ENCODE data around the gene CLSTN3. TPM values are rescaled to one million over a fixed set of nuclear protein-coding genes. Genes with fewer than 3 reads are reported as not detected.

CLSTN3 gene
- total and polyA plus RNA-seq, 2 donors from 2014 or later = 33.0 to 64.2 TPM

DNA sequence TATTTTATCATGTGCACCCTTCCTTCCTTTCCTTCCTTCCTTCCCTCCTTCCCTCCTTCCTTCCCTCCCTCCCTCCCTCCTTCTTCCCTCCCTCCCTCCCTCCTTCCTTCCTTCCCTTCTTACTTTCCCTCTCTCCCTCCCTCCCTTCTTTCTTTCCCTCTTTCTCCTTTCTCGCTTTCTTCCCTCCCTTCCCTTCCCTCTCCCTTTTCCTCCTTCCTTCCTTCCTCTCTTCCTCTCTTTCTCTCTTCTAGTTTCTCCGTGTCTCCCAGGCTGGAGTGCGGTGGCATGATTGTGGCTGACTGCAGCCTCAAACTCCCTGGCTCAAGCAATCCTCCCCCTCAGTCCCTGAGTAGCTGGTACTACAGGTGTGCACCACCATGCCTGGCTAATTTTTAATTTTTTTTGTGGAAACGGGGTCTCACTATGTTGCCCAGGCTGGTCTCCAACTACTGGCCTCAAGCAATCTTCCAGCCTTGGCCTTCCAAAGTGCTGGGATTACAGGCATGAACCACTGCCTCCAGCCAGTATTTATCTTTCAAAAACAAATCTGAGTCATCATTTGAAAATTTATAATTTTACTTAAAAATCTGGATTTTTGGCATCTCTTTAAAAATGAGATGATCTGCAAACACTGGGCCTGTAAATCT is 29.0 kb upstream of the CLSTN3 start:
- no peaks in the 10 kb centered on the region for H3K36me3 ChIP-seq (ENCODE audit: control insufficient read depth in 2 of 3, insufficient read depth in 3 of 3, low read length in 3 of 3)
- H3K4me3 ChIP-seq (ENCODE audit: low read length in 3 of 3) = no peak overlapping the region
- no peaks in the 10 kb centered on the region for H3K27me3 ChIP-seq (ENCODE audit: control insufficient read depth, insufficient read depth, low read length)
- H3K27ac ChIP-seq (ENCODE audit: low read depth in 2 of 2, low read length in 2 of 2) = no peak overlapping the region
- FAIRE-seq (no peak), DNase-seq (no peak)
- intact Hi-C loops (cut with DNase I) = no loop called here
- H3K4me1 ChIP-seq (ENCODE audit: control insufficient read depth in 2 of 3, insufficient read depth in 2 of 3, low read depth in 1 of 3, low read length in 3 of 3) = no peaks in the 10 kb centered on the region
- H3K9me3 ChIP-seq (ENCODE audit: control insufficient read depth in 2 of 3, insufficient read depth in 1 of 3, low read length in 3 of 3) = no peaks in the 10 kb centered on the region
- TF ChIP-seq, protein P1, sequence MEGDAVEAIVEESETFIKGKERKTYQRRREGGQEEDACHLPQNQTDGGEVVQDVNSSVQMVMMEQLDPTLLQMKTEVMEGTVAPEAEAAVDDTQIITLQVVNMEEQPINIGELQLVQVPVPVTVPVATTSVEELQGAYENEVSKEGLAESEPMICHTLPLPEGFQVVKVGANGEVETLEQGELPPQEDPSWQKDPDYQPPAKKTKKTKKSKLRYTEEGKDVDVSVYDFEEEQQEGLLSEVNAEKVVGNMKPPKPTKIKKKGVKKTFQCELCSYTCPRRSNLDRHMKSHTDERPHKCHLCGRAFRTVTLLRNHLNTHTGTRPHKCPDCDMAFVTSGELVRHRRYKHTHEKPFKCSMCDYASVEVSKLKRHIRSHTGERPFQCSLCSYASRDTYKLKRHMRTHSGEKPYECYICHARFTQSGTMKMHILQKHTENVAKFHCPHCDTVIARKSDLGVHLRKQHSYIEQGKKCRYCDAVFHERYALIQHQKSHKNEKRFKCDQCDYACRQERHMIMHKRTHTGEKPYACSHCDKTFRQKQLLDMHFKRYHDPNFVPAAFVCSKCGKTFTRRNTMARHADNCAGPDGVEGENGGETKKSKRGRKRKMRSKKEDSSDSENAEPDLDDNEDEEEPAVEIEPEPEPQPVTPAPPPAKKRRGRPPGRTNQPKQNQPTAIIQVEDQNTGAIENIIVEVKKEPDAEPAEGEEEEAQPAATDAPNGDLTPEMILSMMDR (IDR thresholded peaks at IDR 0.05; ENCODE audit: borderline replicate concordance, extremely low read depth, insufficient read depth) = no peak
- H3K9ac ChIP-seq (ENCODE audit: low read length in 3 of 3) = no peak overlapping the region

DNA sequence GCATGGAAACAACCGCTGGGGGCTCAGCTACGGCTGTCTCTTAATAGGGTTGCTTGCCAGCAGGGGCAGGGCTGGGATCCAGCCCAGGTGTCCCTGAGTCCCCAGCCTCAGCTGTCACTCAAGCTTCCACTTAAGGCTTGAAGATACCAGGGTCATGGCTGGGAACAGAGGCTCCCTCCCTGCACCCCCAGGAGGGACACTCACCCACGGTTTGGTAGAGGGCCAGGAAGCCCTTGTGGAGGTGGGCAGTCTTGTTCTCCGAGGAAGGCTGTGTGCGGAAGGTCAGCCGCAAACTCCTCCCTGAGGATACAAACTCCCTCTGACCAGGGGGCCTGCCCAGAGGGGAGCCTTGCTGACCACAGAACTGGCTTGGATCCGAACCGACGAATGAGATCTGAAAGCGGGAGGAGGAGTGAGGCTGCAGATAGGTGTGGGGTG is 28.5 kb upstream of the CLSTN3 start:
- TF ChIP-seq, protein P1 (IDR thresholded peaks at IDR 0.05; ENCODE audit: borderline replicate concordance, extremely low read depth, insufficient read depth) = no peak
- no peak overlapping the region for H3K9ac ChIP-seq (ENCODE audit: low read length in 3 of 3)
- H3K27me3 ChIP-seq (ENCODE audit: control insufficient read depth, insufficient read depth, low read length) = no peaks in the 10 kb centered on the region
- no peak overlapping the region for H3K4me3 ChIP-seq (ENCODE audit: low read length in 3 of 3)
- no peaks in the 10 kb centered on the region for H3K4me1 ChIP-seq (ENCODE audit: control insufficient read depth in 2 of 3, insufficient read depth in 2 of 3, low read depth in 1 of 3, low read length in 3 of 3)
- no peaks in the 10 kb centered on the region for H3K9me3 ChIP-seq (ENCODE audit: control insufficient read depth in 2 of 3, insufficient read depth in 1 of 3, low read length in 3 of 3)
- intact Hi-C loops (cut with DNase I) = no loop called here
- no peak overlapping the region for H3K27ac ChIP-seq (ENCODE audit: low read depth in 2 of 2, low read length in 2 of 2)
- DNase-seq = no peak
- no peak for FAIRE-seq
- H3K36me3 ChIP-seq (ENCODE audit: control insufficient read depth in 2 of 3, insufficient read depth in 3 of 3, low read length in 3 of 3) = no peaks in the 10 kb centered on the region

DNA sequence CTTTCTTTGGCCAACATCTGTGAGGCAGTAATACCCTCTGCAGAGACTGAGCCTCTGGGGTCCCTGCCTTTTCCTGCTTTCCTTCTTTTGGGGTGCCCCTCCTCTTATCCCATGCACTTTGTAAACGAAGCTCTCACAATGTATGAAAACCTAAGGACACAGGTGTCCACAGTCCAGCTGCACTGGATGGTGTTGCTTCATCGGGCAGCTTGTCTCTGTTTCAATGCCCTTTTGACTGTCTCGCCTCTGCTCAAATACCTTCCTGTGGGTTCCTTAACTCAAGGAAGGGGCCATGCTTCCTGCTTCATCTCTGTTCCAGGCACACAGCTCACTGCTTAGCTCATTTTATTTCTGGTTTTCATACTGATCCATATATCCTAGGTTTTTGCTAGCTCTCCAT is 27.6 kb upstream of the CLSTN3 start:
- H3K4me1 ChIP-seq (ENCODE audit: control insufficient read depth in 2 of 3, insufficient read depth in 2 of 3, low read depth in 1 of 3, low read length in 3 of 3) = no peaks in the 10 kb centered on the region
- no peaks in the 10 kb centered on the region for H3K27me3 ChIP-seq (ENCODE audit: control insufficient read depth, insufficient read depth, low read length)
- no peak for FAIRE-seq
- intact Hi-C loops (cut with DNase I) = no loop called here
- no peaks in the 10 kb centered on the region for H3K36me3 ChIP-seq (ENCODE audit: control insufficient read depth in 2 of 3, insufficient read depth in 3 of 3, low read length in 3 of 3)
- H3K9me3 ChIP-seq (ENCODE audit: control insufficient read depth in 2 of 3, insufficient read depth in 1 of 3, low read length in 3 of 3) = no peaks in the 10 kb centered on the region
- no peak for DNase-seq
- TF ChIP-seq, protein P1 (IDR thresholded peaks at IDR 0.05; ENCODE audit: borderline replicate concordance, extremely low read depth, insufficient read depth) = no peak
- H3K4me3 ChIP-seq (ENCODE audit: low read length in 3 of 3) = no peak overlapping the region
- H3K27ac ChIP-seq (ENCODE audit: low read depth in 2 of 2, low read length in 2 of 2) = no peak overlapping the region
- H3K9ac ChIP-seq (ENCODE audit: low read length in 3 of 3) = no peak overlapping the region

Data from kidney (tissue), 14 donors.